Measurements from ENCODE around the gene PLEKHA7.

Gene PLEKHA7

GRCh38 chr11:16759857-16760508 lies 254.2 kb downstream of the PLEKHA7 start:
- peak; percentile 13 for DNase-seq (ENCODE audit: low read depth)
- TF ChIP-seq CTCF (conservative IDR thresholded peaks at IDR 0.05; ENCODE audit: low read depth, low read length), result no peak

DNA sequence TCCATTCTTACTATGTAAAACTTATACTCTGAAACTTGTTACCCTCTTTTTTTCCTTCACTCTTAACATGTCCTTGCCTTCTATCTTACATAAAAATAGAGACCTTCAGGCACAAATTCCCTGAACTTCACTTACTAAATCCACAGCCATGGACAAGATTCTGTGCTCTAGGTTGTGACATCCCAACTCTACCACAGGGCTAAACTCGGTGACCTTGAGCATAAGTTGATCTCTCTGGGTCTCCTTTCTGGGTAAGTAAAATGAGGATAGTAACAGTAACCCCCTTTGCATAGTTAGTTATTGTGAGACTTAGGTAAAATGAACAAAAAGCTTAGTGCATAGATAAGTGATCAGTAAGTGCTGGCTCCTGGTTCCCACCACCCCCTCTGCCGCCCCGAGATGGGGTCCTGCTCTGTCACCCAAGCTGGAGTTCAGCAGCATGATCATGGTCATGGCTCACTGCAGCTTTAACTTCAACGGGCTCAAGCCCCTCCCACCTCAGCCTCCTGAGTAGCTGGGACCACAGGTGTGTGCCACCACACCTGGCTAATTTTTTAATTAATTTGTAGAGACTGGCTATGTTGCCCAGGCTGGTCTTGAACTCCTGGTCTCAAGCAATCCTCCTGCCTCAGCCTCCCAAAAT lies 255.7 kb downstream of the PLEKHA7 start:
- no peak for TF ChIP-seq CTCF (conservative IDR thresholded peaks at IDR 0.05; ENCODE audit: low read depth, low read length)
- no peak for DNase-seq (ENCODE audit: low read depth)
- no peak overlapping the region for H3K4me3 ChIP-seq (ENCODE audit: low read depth, low read length)

More at GRCh38 chr11:16759857-16760508, 254.2 kb downstream of the PLEKHA7 start:
- no peak overlapping the region for H3K4me3 ChIP-seq (ENCODE audit: low read depth, low read length)

GRCh38 chr11:16750417-16750816 lies 263.8 kb downstream of the PLEKHA7 start:
- no peak for DNase-seq (ENCODE audit: low read depth)
- no peak for TF ChIP-seq CTCF (conservative IDR thresholded peaks at IDR 0.05; ENCODE audit: low read depth, low read length)
- no peak overlapping the region for H3K4me3 ChIP-seq (ENCODE audit: low read depth, low read length)

- DNase-seq (ENCODE audit: low read depth), result no peak
- no peak for TF ChIP-seq CTCF (conservative IDR thresholded peaks at IDR 0.05; ENCODE audit: low read depth, low read length)
- no peak overlapping the region for H3K4me3 ChIP-seq (ENCODE audit: low read depth, low read length)
Observed at GRCh38 chr11:16749666-16750065, 264.5 kb downstream of the PLEKHA7 start.

GRCh38 chr11:16749092-16749491 lies 265.1 kb downstream of the PLEKHA7 start:
- no peak for TF ChIP-seq CTCF (conservative IDR thresholded peaks at IDR 0.05; ENCODE audit: low read depth, low read length)
- no peak overlapping the region for H3K4me3 ChIP-seq (ENCODE audit: low read depth, low read length)
- DNase-seq (ENCODE audit: low read depth), result no peak

DNA sequence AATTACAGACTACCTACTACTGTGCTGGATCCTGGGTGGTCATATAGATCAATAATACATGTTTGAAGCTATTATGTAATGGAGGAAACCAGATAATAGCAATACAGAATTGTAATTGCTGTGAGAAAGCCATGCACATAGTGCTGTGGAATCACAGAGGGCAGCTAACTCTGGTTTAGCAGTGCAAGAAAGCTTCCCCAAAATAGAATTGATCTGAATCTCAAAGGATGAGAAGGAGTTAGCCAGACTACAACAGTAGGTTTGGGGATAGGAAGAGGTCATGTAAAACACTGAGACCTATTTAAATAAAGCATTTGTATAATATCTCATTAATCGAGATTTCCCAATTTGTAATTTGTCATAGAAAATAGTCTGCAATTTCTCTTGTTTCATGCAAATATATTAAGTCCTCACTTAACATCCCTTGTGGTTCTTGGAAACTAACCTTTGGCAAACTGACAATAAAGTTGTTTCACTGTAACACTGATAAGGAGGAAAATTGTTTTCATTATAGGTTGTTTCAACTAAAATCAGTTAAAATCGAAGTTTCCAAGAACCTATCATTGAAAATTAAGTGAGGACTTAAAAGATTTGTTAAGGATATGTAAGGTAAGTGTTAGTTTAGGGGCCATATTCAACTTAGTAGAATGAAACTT lies 268.1 kb downstream of the PLEKHA7 start:
- TF ChIP-seq CTCF (conservative IDR thresholded peaks at IDR 0.05; ENCODE audit: low read depth, low read length), result no peak
- no peak overlapping the region for H3K4me3 ChIP-seq (ENCODE audit: low read depth, low read length)
- no peak for DNase-seq (ENCODE audit: low read depth)
